Endometrial microvascular endothelial cells (primary cell): ENCODE data around the gene FSTL5. TPM values are rescaled to one million over a fixed set of nuclear protein-coding genes. Genes with fewer than 3 reads are reported as not detected.
"Not testable (repeated sequence)": the region's sequence is repeated elsewhere in the genome, so short reads cannot be mapped to it uniquely, and the experiment has no call there.

Source experiments
- in situ Hi-C: cut with HindIII; loops from 2 replicates; pipeline ENCODE4 v1.10.0; 2017; ENCODE audit warnings: low sequenced_read_pairs, low pct_unique_long_range_greater_than_20kb; ENCODE audit errors: inconsistent ontology term
- total RNA-seq: library from RNA; depleted of rRNA; stranded (reverse); fragments of >200 nt; gene quantifications from one replicate; pipeline ENCODE4 v1.2.3, GENCODE V29; 2015; ENCODE audit errors: inconsistent ontology term

The FSTL5 gene
- total RNA-seq, result 0.93 TPM

- in situ Hi-C loops, result no loop called here
Observed at GRCh38 chr4:162163892-162164759, at the start of gene FSTL5. Gene FSTL5 (minus strand): TSS chr4:162164000. CDS start chr4:162111396, 52,604 bp downstream.

- in situ Hi-C loops, result no loop called here
Observed at GRCh38 chr4:162209706-162210105, 45.9 kb upstream of the FSTL5 start.

GRCh38 chr4:162203478-162203877, 39.7 kb upstream of the FSTL5 start:
- in situ Hi-C loops, result not testable (repeated sequence)

- in situ Hi-C loops, result no loop called here
Observed at GRCh38 chr4:162201673-162202072, 37.9 kb upstream of the FSTL5 start.

GRCh38 chr4:162170509-162170908, 6.7 kb upstream of the FSTL5 start:
- in situ Hi-C loops, result no loop called here

GRCh38 chr4:162164906-162165510, 1.2 kb upstream of the FSTL5 start:
- in situ Hi-C loops, result no loop called here

- in situ Hi-C loops, result no loop called here
Observed at GRCh38 chr4:162162672-162163071, 1.1 kb downstream of the FSTL5 start.

GRCh38 chr4:162157241-162157640, 6.6 kb downstream of the FSTL5 start:
- in situ Hi-C loops, result no loop called here

GRCh38 chr4:162154862-162155540, 8.8 kb downstream of the FSTL5 start:
- in situ Hi-C loops, result no loop called here

- in situ Hi-C loops, result no loop called here
Observed at GRCh38 chr4:162151850-162152249, 11.9 kb downstream of the FSTL5 start.

- in situ Hi-C loops, result no loop called here
Observed at GRCh38 chr4:162151386-162151785, 12.4 kb downstream of the FSTL5 start.

- in situ Hi-C loops, result no loop called here
Observed at GRCh38 chr4:162149644-162150043, 14.2 kb downstream of the FSTL5 start.

GRCh38 chr4:162140051-162140683, 23.6 kb downstream of the FSTL5 start:
- in situ Hi-C loops, result no loop called here

GRCh38 chr4:162139412-162139811, 24.4 kb downstream of the FSTL5 start:
- in situ Hi-C loops, result no loop called here

- in situ Hi-C loops, result no loop called here
Observed at GRCh38 chr4:162131256-162131655, 32.5 kb downstream of the FSTL5 start.

- in situ Hi-C loops, result no loop called here
Observed at GRCh38 chr4:162126729-162127128, 37.1 kb downstream of the FSTL5 start.

- in situ Hi-C loops, result no loop called here
Observed at GRCh38 chr4:162117051-162117450, 46.7 kb downstream of the FSTL5 start.

- in situ Hi-C loops, result no loop called here
Observed at GRCh38 chr4:162116095-162116779, 47.6 kb downstream of the FSTL5 start.

GRCh38 chr4:162115333-162115732, 48.5 kb downstream of the FSTL5 start:
- in situ Hi-C loops, result no loop called here
